EH (cell line): ENCODE data around the gene CREB3L4.
"Not testable (repeated sequence)": the region's sequence is repeated elsewhere in the genome, so short reads cannot be mapped to it uniquely, and the experiment has no call there.

Experiments
- DNase-seq: peaks from one replicate; pipeline ENCODE4 v3.0.0-alpha.2; 2015; ENCODE audit warnings: low read depth

Gene CREB3L4

GRCh38 chr1:153958111-153958960 lies 9.4 kb upstream of the CREB3L4 start, which contains the start of gene CRTC2:
Gene CRTC2, minus strand, starts transcription at chr1:153958612. Its CDS starts 115 bp downstream, at chr1:153958497.
- DNase-seq: peak; percentile 99

- no peak for DNase-seq
Measured at GRCh38 chr1:153958961-153959260, 8.8 kb upstream of the CREB3L4 start.

- DNase-seq: no peak
Measured at GRCh38 chr1:153959454-153959853, 8.2 kb upstream of the CREB3L4 start.

GRCh38 chr1:153960206-153960605 lies 7.5 kb upstream of the CREB3L4 start:
- DNase-seq: no peak

GRCh38 chr1:153961421-153961820 lies 6.3 kb upstream of the CREB3L4 start:
- no peak for DNase-seq

- DNase-seq: peak; percentile 84
Measured at GRCh38 chr1:153962088-153963029, 5.3 kb upstream of the CREB3L4 start.

- DNase-seq: peak; percentile 96
Measured at GRCh38 chr1:153963030-153963849, 4.5 kb upstream of the CREB3L4 start, which contains the start of gene SLC39A1. Gene SLC39A1, minus strand, starts transcription at chr1:153963537. Its CDS starts 822 bp downstream, at chr1:153962715.

- peak; percentile 54 for DNase-seq
Measured at GRCh38 chr1:153963850-153964331, 3.8 kb upstream of the CREB3L4 start.

GRCh38 chr1:153968000-153968363 lies 280 bp downstream of the CREB3L4 start:
- DNase-seq: no peak

- no peak for DNase-seq
Measured at GRCh38 chr1:153968408-153968807, 706 bp downstream of the CREB3L4 start.

GRCh38 chr1:153968972-153969371 lies 1.3 kb downstream of the CREB3L4 start:
- DNase-seq: no peak

- DNase-seq: no peak
Measured at GRCh38 chr1:153970346-153970745, 2.6 kb downstream of the CREB3L4 start.

- DNase-seq: no peak
Measured at GRCh38 chr1:153973071-153973470, 5.4 kb downstream of the CREB3L4 start.

- no peak for DNase-seq
Measured at GRCh38 chr1:153973525-153973924, 5.8 kb downstream of the CREB3L4 start.

GRCh38 chr1:153976819-153977249 lies 9.1 kb downstream of the CREB3L4 start:
- DNase-seq: no peak

- DNase-seq: peak; percentile 86
Measured at GRCh38 chr1:153977250-153978240, 9.8 kb downstream of the CREB3L4 start, which contains the start of gene JTB. Gene JTB, minus strand, starts transcription at chr1:153977674. Its CDS starts 422 bp downstream, at chr1:153977252.

- DNase-seq: peak; percentile 15
Measured at GRCh38 chr1:153978274-153978909, 10.7 kb downstream of the CREB3L4 start.

- DNase-seq: not testable (repeated sequence)
Measured at GRCh38 chr1:153979091-153979490, 11.4 kb downstream of the CREB3L4 start.

GRCh38 chr1:153981735-153982134 lies 14.0 kb downstream of the CREB3L4 start:
- DNase-seq: not testable (repeated sequence)
